ENCODE results near the gene ODAD3. TPM values are rescaled to one million over a fixed set of nuclear protein-coding genes. Genes with fewer than 3 reads are reported as not detected.

ODAD3 gene
- total RNA-seq, result 0.37 and 0.79 TPM in 2 replicates

DNA sequence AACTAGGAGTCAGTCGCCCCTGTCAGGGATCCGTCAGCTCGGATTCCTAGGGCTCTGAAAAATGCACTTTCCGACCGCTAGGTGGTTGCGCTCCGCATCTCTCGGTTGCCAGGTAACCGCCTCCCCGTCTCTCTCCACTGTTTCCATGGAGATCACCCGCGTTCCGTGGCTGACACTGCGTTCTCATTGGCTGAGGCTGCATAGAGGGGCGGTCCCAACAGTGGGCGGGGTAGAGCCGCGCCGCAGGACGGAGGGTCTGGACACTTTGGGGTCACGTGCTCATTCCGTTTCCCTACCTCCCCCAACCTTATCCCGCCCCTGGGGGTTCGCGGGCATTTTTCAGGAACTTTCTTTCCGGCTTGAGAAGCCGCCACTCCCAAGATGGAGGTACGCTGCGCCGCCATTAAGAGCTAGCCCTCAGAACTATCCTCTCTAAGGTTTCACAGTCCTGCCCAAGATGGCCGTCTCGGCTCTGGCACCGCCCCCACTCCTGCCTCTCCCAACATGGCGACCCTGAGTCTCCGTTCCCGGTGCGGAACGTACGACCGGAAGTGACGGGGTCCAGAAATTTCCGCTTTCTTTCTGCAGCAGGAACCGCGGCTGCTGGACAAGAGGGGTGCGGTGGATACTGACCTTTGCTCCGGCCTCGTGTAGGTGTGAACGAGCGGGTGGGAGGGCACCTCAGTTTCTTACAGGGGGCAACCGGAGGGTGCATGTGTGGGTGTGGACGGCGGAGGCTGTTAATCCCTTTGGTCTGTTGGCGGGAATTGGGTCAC, at the start of gene ODAD3, which contains the start of gene PRKCSH:
Gene ODAD3, minus strand, starts transcription at position 65 of the 776 bp plus-strand sequence. CDS start 105 bp downstream, outside the sequence.
Gene PRKCSH, plus strand, starts transcription at position 579 of the 776 bp plus-strand sequence. CDS start 483 bp downstream, outside the sequence.

DNA sequence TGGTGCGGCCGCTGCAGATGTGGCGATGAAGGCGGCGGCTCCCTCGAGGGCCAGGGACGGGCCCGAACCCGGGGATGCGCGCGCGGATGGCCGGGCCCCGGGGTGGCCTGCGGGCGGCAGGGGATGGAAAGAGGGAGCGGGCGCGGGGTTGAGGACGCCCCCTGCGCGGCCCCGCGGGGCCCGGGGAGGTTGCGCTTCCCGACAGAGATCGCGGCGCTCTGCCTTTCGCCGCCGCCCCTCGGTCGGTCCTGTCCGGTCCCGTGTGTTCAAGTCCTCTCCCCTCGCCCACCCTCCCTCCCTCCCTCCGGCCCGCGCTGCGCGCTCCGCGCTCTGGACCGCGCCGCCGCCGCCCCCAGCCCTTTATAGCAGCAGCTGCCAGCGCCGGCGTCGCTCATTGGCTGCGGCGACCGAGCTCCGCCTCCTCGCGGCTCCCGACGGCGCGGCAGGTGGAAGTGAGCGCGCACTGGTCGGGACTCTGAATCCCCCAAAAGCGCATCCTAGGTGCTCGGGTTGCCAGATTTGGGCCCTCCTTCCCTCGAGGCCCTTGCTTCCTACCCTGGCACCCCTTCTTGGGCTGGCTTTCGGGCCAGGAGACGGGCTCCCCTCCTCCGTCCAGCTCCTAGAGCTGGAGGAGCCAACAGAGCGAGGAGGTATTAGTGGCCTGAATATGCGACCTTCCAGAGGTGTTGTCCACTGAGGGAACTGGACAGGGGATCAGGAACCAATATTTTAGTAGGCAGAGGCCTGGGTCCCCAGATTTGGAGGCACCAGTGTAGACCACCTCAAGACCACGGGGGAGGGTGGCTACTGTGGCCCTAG, 46.0 kb upstream of the ODAD3 start, which contains the start of gene ELAVL3:
Gene ELAVL3, minus strand, starts transcription at position 332 of the 819 bp plus-strand sequence. CDS start 438 bp downstream, outside the sequence.

DNA sequence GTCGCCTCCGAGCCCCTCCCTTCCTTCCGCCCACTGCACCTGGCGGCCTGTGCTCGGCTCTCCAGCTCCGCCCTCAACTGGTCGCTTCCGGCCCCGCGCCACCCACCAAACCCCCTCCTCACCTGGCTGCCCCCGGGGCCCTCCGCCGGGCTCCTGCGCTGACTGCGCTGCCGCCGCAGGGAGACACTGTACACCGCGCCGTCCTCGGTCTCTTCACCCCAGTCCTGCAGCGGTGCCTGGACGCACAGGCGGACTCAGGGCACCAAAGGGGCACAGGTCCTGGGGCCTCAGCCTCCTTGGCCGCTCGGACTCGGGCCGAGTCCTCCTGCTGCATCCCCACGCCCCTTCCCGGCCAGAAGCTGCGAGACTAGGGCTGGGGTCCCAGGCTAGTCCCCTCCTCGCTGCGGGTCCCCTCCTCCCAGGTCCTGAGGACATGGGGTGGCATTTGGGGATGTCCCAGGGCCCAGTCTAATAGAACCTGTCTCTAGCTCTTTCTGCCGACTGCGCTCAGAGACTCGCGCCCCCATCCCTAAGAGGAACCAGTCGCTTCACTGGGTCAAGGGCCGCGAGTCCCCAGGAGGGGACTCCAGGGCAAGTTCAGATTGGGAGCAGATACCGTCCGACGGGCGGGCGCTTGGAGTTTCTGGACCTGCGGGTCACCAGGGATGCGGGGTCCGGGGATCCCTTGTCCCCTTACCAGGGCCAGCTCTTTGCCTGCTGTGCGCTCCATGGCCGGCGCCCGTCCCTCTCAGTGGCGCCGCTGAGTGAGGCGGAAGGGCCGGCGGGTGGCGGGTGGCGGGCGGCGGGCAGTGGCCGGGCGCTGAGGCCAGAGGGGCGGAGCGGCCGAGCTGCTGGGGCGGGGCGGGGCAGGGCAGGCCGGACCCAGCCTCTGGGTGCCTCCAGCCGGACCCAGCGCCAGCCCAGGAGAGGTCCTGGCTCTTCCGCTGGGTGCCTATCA, 16.1 kb downstream of the ODAD3 start, which contains the start of gene RGL3:
Gene RGL3, minus strand, starts transcription at position 766 of the 958 bp plus-strand sequence. Its CDS starts 36 bp downstream, at position 730.

DNA sequence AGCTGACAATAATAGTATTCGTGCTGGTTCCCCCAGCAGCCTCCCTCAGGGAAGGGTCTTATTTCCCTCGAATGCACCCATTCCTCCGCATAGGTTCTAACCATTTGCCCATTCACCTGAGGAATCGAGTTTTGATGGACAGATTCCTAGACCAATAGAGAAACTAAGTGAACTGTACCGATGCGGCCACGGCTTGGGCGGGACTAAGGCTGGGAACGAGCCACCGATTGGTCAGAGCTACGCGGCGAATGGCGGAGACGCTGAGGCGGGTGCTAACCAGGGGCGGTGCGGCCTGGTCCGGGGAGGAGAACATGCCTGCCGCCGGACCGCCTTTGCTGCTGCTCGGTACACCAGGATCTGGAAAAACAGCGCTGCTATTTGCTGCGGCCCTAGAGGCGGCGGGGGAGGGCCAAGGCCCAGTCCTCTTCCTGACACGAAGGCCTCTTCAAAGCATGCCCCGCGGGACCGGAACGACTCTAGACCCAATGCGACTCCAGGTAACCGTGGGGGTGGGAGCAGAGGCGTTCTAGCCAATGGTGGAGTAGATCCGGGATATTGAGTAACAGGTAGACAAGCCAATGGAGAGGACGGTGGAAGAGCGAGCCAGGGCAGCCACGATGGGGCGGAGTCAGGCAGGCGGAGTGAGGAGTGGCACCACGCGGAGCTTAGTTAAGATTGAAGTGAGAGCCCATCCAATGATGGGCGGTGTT, 60.3 kb downstream of the ODAD3 start, which contains the start of gene SWSAP1:
Gene SWSAP1, plus strand, starts transcription at position 234 of the 710 bp plus-strand sequence. Its CDS starts 15 bp downstream, at position 249.

Other genes with a start within 250 kb of the ODAD3 start
- 438 and 450 TPM in 2 replicates for gene KANK2, start 237.6 kb downstream of the ODAD3 start, total RNA-seq
- gene ANGPTL8, start 195.5 kb downstream of the ODAD3 start, total RNA-seq, result not detected in 2 replicates
- 10.2 and 15.4 TPM in 2 replicates for gene DOCK6, start 172.6 kb downstream of the ODAD3 start, total RNA-seq
- gene TSPAN16, start 139.0 kb downstream of the ODAD3 start, total RNA-seq, result not detected in 2 replicates
- 13.2 and 15.7 TPM in 2 replicates for gene RAB3D, start 95.5 kb downstream of the ODAD3 start, total RNA-seq
- gene TMEM205, start 88.9 kb downstream of the ODAD3 start, total RNA-seq, result 59.2 and 85.5 TPM in 2 replicates
- 15.0 and 15.3 TPM in 2 replicates for gene CCDC159, start 88.6 kb downstream of the ODAD3 start, total RNA-seq
- 11.6 and 12.1 TPM in 2 replicates for gene PLPPR2, start 79.7 kb downstream of the ODAD3 start, total RNA-seq
- 0.26 and 0.31 TPM in 2 replicates for gene SWSAP1, start 60.5 kb downstream of the ODAD3 start, total RNA-seq
- 6.6 and 7.1 TPM in 2 replicates for gene EPOR, start 50.8 kb downstream of the ODAD3 start, total RNA-seq
- 3.7 and 4.2 TPM in 2 replicates for gene RGL3, start 15.8 kb downstream of the ODAD3 start, total RNA-seq
- gene PRKCSH, start 514 bp upstream of the ODAD3 start, total RNA-seq, result 126 and 127 TPM in 2 replicates
- under 0.01 TPM in 1 of 2 replicates, not detected in the other for gene ELAVL3, start 45.9 kb upstream of the ODAD3 start, total RNA-seq
- 4.8 and 7.0 TPM in 2 replicates for gene ZNF653, start 70.7 kb upstream of the ODAD3 start, total RNA-seq
- gene ECSIT, start 94.0 kb upstream of the ODAD3 start, total RNA-seq, result 18.0 TPM in 2 replicates
- 0.81 and 1.7 TPM in 2 replicates for gene CNN1, start 103.7 kb upstream of the ODAD3 start, total RNA-seq
- 23.4 and 25.9 TPM in 2 replicates for gene ELOF1, start 124.1 kb upstream of the ODAD3 start, total RNA-seq
- 0.40 and 0.44 TPM in 2 replicates for gene ACP5, start 142.5 kb upstream of the ODAD3 start, total RNA-seq
- gene ZNF627, start 162.4 kb upstream of the ODAD3 start, total RNA-seq, result 14.9 and 17.6 TPM in 2 replicates

All from aortic smooth muscle cell (primary cell).